Endothelial cell of umbilical vein (primary cell): ENCODE results near the gene GGTLC2.

Experiments used
- CTCF ChIP-seq, 2 donors: IDR thresholded peaks; 1 replicate in 1 of 2; 2 replicates in 1 of 2; pipeline ENCODE4 v1.5.1; 2011; ENCODE audit warnings: low read length in 2 of 2, mild to moderate bottlenecking in 2 of 2, moderate library complexity in 2 of 2, control low read depth in 1 of 2, inconsistent platforms in 1 of 2, low read depth in 1 of 2; ENCODE audit not compliant: insufficient read depth in 1 of 2; ENCODE audit errors: extremely low read depth in 1 of 2
- EZH2 ChIP-seq: IDR thresholded peaks from 2 replicates; pipeline ENCODE4 v1.6.1; 2012; ENCODE audit warnings: borderline replicate concordance, low read depth, mild to moderate bottlenecking, moderate library complexity, low read length, inconsistent platforms; ENCODE audit not compliant: severe bottlenecking
- POLR2A ChIP-seq: IDR thresholded peaks from 2 replicates; pipeline ENCODE4 v1.6.1; 2012; ENCODE audit warnings: low read depth, mild to moderate bottlenecking, control low read depth, low read length
- POLR2AphosphoS5 ChIP-seq: IDR thresholded peaks from 2 replicates; pipeline ENCODE4 v1.6.1; 2012; ENCODE audit warnings: low read depth, mild to moderate bottlenecking, control low read depth, low read length, moderate library complexity; ENCODE audit not compliant: insufficient read depth
- TF ChIP-seq, protein P1 (sequence below): IDR thresholded peaks from 2 replicates; pipeline ENCODE4 v1.6.1; 2011; ENCODE audit not compliant: insufficient read depth, insufficient read length

DNA sequence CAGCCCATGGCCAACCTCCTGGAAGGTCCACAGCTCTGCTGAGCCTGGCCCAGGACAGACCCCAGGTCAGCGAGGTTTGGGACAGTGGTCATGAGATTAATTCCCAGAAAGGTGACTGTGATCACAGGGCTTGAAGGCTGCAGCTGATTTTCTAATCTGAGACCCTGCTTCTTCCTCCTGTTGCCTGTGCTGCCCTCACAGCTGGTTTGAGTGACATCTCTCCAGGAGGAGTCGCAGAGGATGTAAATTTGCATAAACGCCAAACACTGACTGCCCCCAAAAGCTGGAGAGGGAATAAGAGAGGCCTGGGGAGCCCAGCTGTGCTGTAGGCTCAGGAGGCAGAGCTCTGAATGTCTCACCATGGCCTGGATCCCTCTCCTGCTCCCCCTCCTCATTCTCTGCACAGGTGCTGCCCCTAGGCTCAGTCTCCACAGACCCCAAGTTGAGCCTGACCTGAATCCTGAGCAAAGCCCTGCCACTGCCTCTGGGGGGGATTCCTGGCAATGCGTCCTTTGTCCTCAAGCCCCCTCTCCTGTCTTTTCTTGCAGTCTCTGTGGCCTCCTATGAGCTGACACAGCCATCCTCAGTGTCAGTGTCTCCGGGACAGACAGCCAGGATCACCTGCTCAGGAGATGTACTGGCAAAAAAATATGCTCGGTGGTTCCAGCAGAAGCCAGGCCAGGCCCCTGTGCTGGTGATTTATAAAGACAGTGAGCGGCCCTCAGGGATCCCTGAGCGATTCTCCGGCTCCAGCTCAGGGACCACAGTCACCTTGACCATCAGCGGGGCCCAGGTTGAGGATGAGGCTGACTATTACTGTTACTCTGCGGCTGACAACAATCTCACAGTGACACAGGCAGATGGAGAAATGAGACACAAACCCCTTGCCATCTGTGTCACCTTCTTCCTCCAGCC lies 23.8 kb downstream of the GGTLC2 start:
- TF ChIP-seq POLR2A = no peak
- no peak for TF ChIP-seq CTCF (IDR thresholded peaks at IDR 0.05; ENCODE audit: extremely low read depth in 1 of 2, insufficient read depth in 1 of 2, low read depth in 1 of 2, low read length in 2 of 2)
- TF ChIP-seq POLR2AphosphoS5 = no peak
- no peak for TF ChIP-seq EZH2
- TF ChIP-seq, protein P1, sequence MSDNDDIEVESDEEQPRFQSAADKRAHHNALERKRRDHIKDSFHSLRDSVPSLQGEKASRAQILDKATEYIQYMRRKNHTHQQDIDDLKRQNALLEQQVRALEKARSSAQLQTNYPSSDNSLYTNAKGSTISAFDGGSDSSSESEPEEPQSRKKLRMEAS = no peak
